HG02870 (cell line): Measurements from ENCODE around the gene ZSWIM6.

Experiments used
- ATAC-seq: cut with Tn5 transposase; IDR thresholded peaks from one replicate; pipeline ENCODE4 v1.9.1; 2021; ENCODE audit warnings: mild to moderate bottlenecking, moderate library complexity; ENCODE audit not compliant: unreplicated experiment

The ZSWIM6 gene

GRCh38 chr5:61431923-61432620, 100.0 kb downstream of the ZSWIM6 start:
- ATAC-seq, result no peak

- no peak for ATAC-seq
These were observed 103.3 kb downstream of the ZSWIM6 start for GRCh38 chr5:61435368-61435767.

DNA sequence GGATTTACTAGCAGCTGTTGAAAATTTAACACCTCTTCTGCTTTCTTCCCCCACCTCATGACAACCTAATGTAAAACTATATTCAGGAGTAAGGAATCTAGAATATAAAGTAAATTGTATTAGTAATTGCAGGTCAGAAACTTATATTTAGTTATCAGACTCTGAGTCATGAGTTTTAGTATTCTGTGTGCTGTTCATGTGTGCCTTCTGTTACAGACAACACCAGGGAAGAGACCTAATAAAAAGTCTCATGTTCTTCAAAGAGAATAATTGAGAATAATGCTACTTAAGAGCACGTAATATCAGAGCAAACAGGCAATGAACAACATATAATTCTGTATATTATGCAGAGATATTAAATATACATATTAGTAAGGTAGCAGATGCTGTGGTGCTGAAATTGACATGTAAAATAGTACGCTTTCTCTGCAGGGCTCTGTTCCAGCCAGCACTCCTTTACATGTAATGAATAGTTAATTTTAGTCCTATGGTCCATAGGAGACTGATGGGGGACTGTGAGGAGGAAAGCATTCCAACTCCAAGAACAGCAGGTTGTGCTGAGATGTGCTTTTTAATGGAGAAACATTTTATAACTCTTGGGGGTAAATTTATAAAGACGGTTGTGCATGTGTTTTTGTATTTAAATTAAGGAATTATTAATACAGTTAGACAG, 106.4 kb downstream of the ZSWIM6 start:
- no peak for ATAC-seq

- ATAC-seq, result no peak
These were observed 108.0 kb downstream of the ZSWIM6 start for GRCh38 chr5:61440086-61440485.

DNA sequence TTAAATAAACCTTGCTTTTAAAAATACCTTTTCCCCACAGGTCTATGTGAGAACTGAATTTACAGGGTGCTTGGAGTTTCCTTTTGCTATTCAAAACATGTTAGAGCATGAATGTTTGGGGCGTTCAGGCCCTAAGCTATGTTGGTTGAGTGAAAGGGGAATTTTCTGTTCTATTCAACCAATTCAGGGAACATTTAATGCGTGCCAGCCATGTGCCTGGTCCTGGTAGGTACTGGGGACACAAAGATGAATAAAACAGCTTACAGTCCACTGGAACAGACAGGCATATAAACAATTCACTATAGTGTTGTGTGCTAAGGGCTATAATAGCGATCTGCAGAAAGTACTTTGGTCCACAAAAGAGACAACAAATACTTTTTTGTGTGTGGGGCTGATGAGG, 108.5 kb downstream of the ZSWIM6 start:
- no peak for ATAC-seq

- no peak for ATAC-seq
These were observed 109.7 kb downstream of the ZSWIM6 start for GRCh38 chr5:61441742-61442141.

DNA sequence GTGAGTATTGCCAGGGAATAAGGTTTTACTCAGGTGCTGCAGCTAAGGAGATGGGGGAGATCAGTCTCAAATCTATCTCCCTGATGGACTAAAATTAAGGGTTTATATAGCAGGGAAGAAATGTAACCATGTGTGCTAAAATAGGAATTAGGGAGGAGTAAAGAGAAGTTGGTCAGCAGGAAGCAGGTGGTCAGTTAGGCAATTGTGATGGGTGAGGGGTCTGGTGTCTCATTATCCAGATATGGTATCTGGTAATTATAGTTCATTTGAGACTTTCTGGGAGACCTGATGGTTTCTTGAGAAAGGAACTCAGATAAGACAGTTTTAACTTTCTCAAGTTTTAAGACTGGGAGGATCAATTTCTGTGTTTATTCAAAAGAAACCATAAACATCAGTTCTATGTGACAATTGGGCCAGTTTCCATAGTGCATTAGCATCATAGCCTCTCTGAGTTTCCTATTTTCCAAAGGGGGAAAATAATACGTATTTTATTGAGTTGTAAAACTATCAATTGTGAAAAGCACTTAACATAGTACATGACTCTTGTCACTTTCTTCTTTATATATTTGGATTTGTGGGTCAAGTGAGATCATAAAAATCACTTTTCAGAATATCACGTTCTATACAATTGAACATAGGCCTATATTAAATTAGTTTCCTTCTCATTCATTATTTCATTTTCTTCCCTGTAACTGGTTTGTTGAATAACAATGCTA, 115.9 kb downstream of the ZSWIM6 start:
- no peak for ATAC-seq

- ATAC-seq, result no peak
These were observed 117.9 kb downstream of the ZSWIM6 start for GRCh38 chr5:61449804-61450492.

- ATAC-seq, result no peak
These were observed 118.6 kb downstream of the ZSWIM6 start for GRCh38 chr5:61450493-61451279.

DNA sequence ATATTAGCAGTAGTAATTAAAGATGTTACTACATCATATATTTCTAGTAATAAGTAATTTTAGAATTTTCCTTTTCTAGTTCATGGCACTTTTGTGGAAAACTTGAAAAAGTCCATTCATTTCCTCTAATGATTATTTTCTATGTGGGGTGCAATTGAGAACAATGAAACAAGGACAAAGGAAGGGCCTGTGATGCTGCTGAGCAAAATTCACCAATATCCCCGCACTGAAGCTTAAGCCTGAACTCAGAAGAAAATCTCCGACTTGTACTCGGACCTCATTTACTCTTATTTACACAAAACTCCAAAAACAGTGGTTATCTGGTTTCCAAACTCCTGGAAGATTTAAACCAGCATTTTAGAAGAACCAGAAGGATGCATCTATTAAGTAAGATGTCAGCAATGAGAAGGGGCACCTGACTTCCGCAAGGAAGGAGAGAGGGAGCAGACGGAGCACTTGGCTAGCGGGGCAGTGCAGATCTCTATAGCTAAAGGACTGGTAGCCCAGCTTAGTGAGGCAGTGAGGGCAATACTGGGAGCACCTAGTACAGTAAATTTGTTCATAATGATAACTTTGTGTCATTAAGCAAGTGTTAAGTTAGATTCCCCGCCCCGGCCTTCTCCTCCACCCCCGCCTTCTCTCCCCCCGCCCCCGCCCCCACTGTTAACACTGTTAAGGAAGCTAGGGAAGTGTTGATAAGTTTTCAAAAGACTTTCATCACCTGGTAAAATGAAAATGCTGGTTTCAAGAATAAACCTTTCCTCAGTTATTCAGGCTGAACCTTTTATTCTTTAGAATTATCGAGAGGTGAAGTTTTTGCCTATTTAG, 123.3 kb downstream of the ZSWIM6 start:
- no peak for ATAC-seq

- no peak for ATAC-seq
These were observed 128.4 kb downstream of the ZSWIM6 start for GRCh38 chr5:61460471-61460870.

DNA sequence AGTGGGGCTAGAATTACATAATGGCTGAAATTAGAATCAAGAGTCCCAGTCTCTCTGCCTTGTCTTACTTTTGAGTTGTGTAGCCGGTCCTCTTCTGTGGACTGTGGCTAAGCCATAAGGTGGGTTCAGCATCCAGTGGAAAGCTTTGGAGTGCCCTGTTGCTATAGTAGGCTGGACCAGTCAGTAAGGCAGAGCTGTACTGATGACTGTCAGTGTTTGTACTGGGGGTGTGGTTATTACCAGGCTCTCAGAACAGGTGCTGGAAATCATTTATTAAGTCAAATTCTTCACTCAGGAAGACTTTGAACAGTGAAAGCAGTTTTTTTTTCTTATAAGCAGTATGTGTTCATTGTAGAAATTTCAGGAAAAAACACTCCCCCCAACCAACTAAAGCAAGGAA, 129.4 kb downstream of the ZSWIM6 start:
- no peak for ATAC-seq

- ATAC-seq, result no peak
These were observed 129.9 kb downstream of the ZSWIM6 start for GRCh38 chr5:61461926-61462325.

GRCh38 chr5:61463596-61463995, 131.5 kb downstream of the ZSWIM6 start:
- ATAC-seq, result no peak

DNA sequence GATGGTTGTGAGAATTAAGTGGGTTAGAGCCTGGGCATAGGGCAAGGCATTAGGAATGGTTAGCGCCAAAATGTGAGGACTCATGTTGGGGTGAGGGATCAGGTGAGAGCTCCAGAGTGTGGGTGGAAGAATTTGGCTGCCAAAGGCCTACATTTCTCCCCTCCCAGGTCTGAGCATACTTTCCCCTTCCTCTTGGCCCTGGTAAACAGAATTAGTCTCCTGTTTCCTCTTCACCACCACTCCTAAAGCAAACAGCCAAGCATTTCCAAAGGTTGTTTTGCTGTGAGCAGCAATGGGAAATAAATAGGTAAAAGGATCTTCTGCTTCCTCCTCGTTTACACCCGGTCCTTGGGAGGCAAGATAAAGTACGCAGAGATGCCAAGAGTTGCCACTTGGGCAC, 132.5 kb downstream of the ZSWIM6 start:
- ATAC-seq, result no peak

DNA sequence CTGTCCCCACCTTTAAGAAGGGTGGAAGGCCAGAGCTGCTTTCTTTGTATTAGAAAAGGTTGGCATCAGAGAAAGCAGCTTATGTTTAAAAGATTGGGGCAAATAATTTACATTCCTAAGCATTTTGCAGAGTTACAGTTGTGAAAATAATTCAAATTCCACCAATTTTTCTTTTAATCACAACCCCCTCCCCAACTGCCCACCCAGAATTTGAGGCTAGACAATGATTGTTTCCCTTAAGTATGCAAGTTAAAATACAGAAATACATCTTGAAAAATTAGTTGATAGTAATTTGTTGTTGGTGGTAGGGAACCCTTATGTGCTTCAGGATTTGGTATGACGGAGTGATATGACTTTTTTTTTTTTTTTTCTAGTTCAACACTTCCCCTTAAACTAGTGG, 133.0 kb downstream of the ZSWIM6 start:
- ATAC-seq, result no peak

- ATAC-seq, result no peak
These were observed 133.4 kb downstream of the ZSWIM6 start for GRCh38 chr5:61465496-61465895.

- ATAC-seq, result no peak
These were observed 134.0 kb downstream of the ZSWIM6 start for GRCh38 chr5:61466017-61466416.

- ATAC-seq, result no peak
These were observed 135.9 kb downstream of the ZSWIM6 start for GRCh38 chr5:61467766-61468482.
